Keratinocyte (primary cell): ENCODE results near the gene ZCCHC3. TPM values are rescaled to one million over a fixed set of nuclear protein-coding genes. Genes with fewer than 3 reads are reported as not detected.

ENCODE experiments used
- DNase-seq: peaks from one replicate; pipeline ENCODE4 v3.0.0-alpha.2; 2011; ENCODE audit warnings: low read depth, missing footprints, low spot score
- FAIRE-seq: peaks from 2 replicates; lab custom pipeline; 2011; peaks lifted over from hg19 to GRCh38; lab: Jason Lieb, UNC
- H2AFZ ChIP-seq: 2 replicates; pipeline ENCODE4 v1.6.0; 2012; ENCODE audit warnings: low read length, control low read depth, inconsistent platforms; ENCODE audit not compliant: control insufficient read depth
- H3K27ac ChIP-seq: 2 replicates; pipeline ENCODE4 v1.5.1; 2011; ENCODE audit warnings: low read length; ENCODE audit not compliant: control insufficient read depth, insufficient read depth
- H3K27me3 ChIP-seq: 3 replicates; pipeline ENCODE4 v1.6.0; 2011; ENCODE audit warnings: low read length; ENCODE audit not compliant: control insufficient read depth, insufficient read depth; ENCODE audit errors: extremely low read depth
- H3K36me3 ChIP-seq, 2 experiments: 2 replicates in 1 of 2; 3 replicates in 1 of 2; pipeline ENCODE4 v1.5.1; 2011; ENCODE audit warnings: low read length in 2 of 2, mild to moderate bottlenecking in 1 of 2; ENCODE audit not compliant: control insufficient read depth in 2 of 2, insufficient read depth in 2 of 2; ENCODE audit errors: extremely low read depth in 1 of 2
- H3K4me1 ChIP-seq: 3 replicates; pipeline ENCODE4 v1.5.1; 2011; ENCODE audit warnings: low read length; ENCODE audit not compliant: control insufficient read depth, insufficient read depth; ENCODE audit errors: extremely low read depth
- H3K4me2 ChIP-seq: 3 replicates; pipeline ENCODE4 v1.6.0; 2011; ENCODE audit warnings: low read depth, low read length; ENCODE audit not compliant: control insufficient read depth, insufficient read depth; ENCODE audit errors: extremely low read depth
- H3K4me3 ChIP-seq, 3 experiments: fragments of 200-600 bp in 1 of 3; sonication (generic) in 1 of 3; 2 replicates in 2 of 3; 3 replicates in 1 of 3; pipeline ENCODE4 v1.5.1; 2011 to 2016; ENCODE audit warnings: low read length in 3 of 3, mild to moderate bottlenecking in 3 of 3, control low read depth in 2 of 3, inconsistent platforms in 1 of 3, low read depth in 1 of 3, mixed read lengths in 1 of 3, mixed run types in 1 of 3, moderate library complexity in 1 of 3; ENCODE audit not compliant: control insufficient read depth in 2 of 3, insufficient read depth in 2 of 3; ENCODE audit errors: extremely low read depth in 1 of 3
- H3K79me2 ChIP-seq: 2 replicates; pipeline ENCODE4 v1.6.0; 2012; ENCODE audit warnings: low read length; ENCODE audit not compliant: control insufficient read depth, insufficient read depth
- H3K9ac ChIP-seq: 3 replicates; pipeline ENCODE4 v1.6.0; 2011; ENCODE audit warnings: low read length; ENCODE audit not compliant: control insufficient read depth, insufficient read depth; ENCODE audit errors: extremely low read depth
- H3K9me1 ChIP-seq: 3 replicates; pipeline ENCODE4 v1.6.0; 2011; ENCODE audit warnings: low read length; ENCODE audit not compliant: control insufficient read depth, insufficient read depth; ENCODE audit errors: extremely low read depth
- H3K9me3 ChIP-seq: 2 replicates; pipeline ENCODE4 v1.5.1; 2012; ENCODE audit warnings: low read depth, low read length; ENCODE audit not compliant: control insufficient read depth
- H4K20me1 ChIP-seq: 3 replicates; pipeline ENCODE4 v1.6.0; 2011; ENCODE audit warnings: low read length; ENCODE audit not compliant: control insufficient read depth, insufficient read depth; ENCODE audit errors: extremely low read depth
- CTCF ChIP-seq, 3 experiments: IDR thresholded peaks in 1 of 3; conservative IDR thresholded peaks in 1 of 3; optimal IDR thresholded peaks in 1 of 3; 2 replicates in 2 of 3; 3 replicates in 1 of 3; pipeline versions ENCODE3 to v1.5.1; 2011; ENCODE audit warnings: low read length in 3 of 3, mild to moderate bottlenecking in 3 of 3, moderate library complexity in 2 of 3, control low read depth in 1 of 3, inconsistent platforms in 1 of 3; ENCODE audit not compliant: insufficient read depth in 2 of 3; ENCODE audit errors: extremely low read depth in 1 of 3
- EZH2 ChIP-seq: IDR thresholded peaks from one replicate; pipeline ENCODE4 v1.6.1; 2012; ENCODE audit warnings: inconsistent platforms, mild to moderate bottlenecking, low read length, moderate library complexity
- dilution Hi-C: fragments of 300-500 bp; cut with MboI; formaldehyde crosslinking; loops from one replicate; pipeline ENCODE4 v1.7.0; 2020; ENCODE audit warnings: low sequenced_read_pairs; ENCODE audit not compliant: extremely low pct_ligation_motif_present
- polyA plus RNA-seq, 5 experiments: library from polyadenylated mRNA; depleted of rRNA in 3 of 5; stranded (reverse) in 3 of 5; stranded (forward) in 1 of 5; unstranded in 1 of 5; fragments of >200 nt; gene quantifications; 1 replicate in 1 of 5; 2 replicates in 3 of 5; 3 replicates in 1 of 5; pipeline versions ENCODE4 v1.2.1 to v1.2.3, GENCODE V29; 2011 to 2012; ENCODE audit warnings: missing spikeins in 2 of 5, low read depth in 1 of 5, low replicate concordance in 1 of 5

Gene ZCCHC3
- polyA plus RNA-seq, 1 donor (not counting 4 experiments of a cell fraction or from before 2014, with no cell fraction given), result 5.7 TPM

DNA sequence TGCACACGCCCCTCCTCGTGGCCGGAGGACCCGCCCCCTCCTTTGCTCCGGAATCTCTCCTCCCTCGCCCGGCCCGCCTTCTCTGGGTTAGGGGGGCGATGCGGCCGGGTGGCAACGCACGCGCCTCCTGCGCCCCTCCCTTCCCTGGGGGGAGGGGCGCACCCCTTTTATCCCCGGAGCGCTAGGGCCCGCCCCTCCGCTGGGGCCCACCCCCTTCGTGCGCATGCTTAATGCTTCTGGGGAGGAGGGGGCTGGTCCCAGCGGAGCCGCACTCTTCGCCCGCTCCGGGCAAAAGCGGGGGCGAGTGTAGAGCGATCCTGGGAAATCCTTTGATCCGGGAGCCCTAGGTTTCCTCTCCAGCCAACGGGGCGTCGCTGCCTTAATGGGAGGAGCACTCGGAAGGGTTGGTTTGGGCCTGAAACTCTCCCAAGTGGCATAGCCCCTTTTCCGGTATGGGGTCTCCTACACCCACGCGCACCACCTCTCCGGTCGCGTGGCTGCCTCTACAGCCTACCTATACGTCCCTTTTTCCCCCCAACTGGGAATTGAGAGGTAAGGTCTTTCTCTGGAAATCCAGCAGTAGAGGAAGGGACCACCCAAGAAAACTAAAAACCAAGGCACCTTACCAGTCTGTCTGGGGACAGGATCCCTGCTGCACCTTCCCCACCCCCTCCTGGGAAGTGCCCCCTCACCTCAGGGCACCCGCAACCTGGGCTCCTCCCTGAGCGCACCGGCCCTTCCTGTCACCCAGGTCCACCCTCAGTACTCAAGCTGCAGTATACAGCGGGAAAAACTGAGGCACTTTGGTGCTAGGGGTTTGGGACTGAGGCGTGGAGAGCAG, 30.0 kb downstream of the ZCCHC3 start:
- no peaks in the 10 kb centered on the region for H3K79me2 ChIP-seq
- DNase-seq (peak; percentile 35), FAIRE-seq (no peak)
- peak overlapping the region; percentile 97 for H3K9ac ChIP-seq
- no peak overlapping the region for H2AFZ ChIP-seq
- peak overlapping the region; percentile 60 for H3K27ac ChIP-seq
- H3K36me3 ChIP-seq, result peaks cover 0 to 2% of the 10 kb centered on the region in 2 experiments
- dilution Hi-C loops, result loop anchor here (10.0 kb wide), 1 partner anchor 83 kb away; no protein-coding TSS in a partner anchor
- H3K4me3 ChIP-seq, result peak overlapping the region; percentile 53 to 73 (median 73)
- peaks cover 3% of the 10 kb centered on the region for H4K20me1 ChIP-seq
- no peaks in the 10 kb centered on the region for H3K9me1 ChIP-seq
- H3K9me3 ChIP-seq, result no peaks in the 10 kb centered on the region
- H3K4me1 ChIP-seq, result peaks cover 24% of the 10 kb centered on the region
- H3K4me2 ChIP-seq, result peak overlapping the region; percentile 89
- TF ChIP-seq CTCF (optimal IDR thresholded peaks at IDR 0.05 in 1 of 3, IDR thresholded peaks at IDR 0.05 in 1 of 3, conservative IDR thresholded peaks at IDR 0.05 in 1 of 3; ENCODE audit: extremely low read depth in 1 of 3, insufficient read depth in 2 of 3, low read length in 3 of 3), result no peak
- no peak for TF ChIP-seq EZH2
- H3K27me3 ChIP-seq, result no peaks in the 10 kb centered on the region

GRCh38 chr20:328027-328974, 30.9 kb downstream of the ZCCHC3 start:
- H3K4me2 ChIP-seq, result peak overlapping the region; percentile 89
- peaks cover 3% of the 10 kb centered on the region for H4K20me1 ChIP-seq
- no peaks in the 10 kb centered on the region for H3K9me3 ChIP-seq
- TF ChIP-seq EZH2 (no peak), CTCF (optimal IDR thresholded peaks at IDR 0.05 in 1 of 3, IDR thresholded peaks at IDR 0.05 in 1 of 3, conservative IDR thresholded peaks at IDR 0.05 in 1 of 3; ENCODE audit: extremely low read depth in 1 of 3, insufficient read depth in 2 of 3, low read length in 3 of 3) (no peak)
- peak overlapping the region; percentile 97 for H3K9ac ChIP-seq
- H3K79me2 ChIP-seq, result no peaks in the 10 kb centered on the region
- no peaks in the 10 kb centered on the region for H3K27me3 ChIP-seq
- peaks cover 15% of the 10 kb centered on the region for H3K4me1 ChIP-seq
- H3K9me1 ChIP-seq, result no peaks in the 10 kb centered on the region
- H3K27ac ChIP-seq, result peak overlapping the region; percentile 60
- H3K4me3 ChIP-seq, result peak overlapping the region; percentile 53 to 73 (median 73)
- dilution Hi-C loops, result loop anchor here (10.0 kb wide), 1 partner anchor 84 kb away; no protein-coding TSS in a partner anchor
- H2AFZ ChIP-seq, result no peak overlapping the region
- DNase-seq (no peak), FAIRE-seq (peak; percentile 17)
- peaks cover 0 to 2% of the 10 kb centered on the region in 2 experiments for H3K36me3 ChIP-seq
